IPS-18c (cell line): ENCODE results near the gene SLAMF9.
"Not testable (repeated sequence)": the region's sequence is repeated elsewhere in the genome, so short reads cannot be mapped to it uniquely, and the experiment has no call there.

ENCODE experiments used
- H3K4me3 ChIP-seq: 2 replicates; pipeline ENCODE4 v1.7.0; 2013; ENCODE audit warnings: low read depth, mild to moderate bottlenecking, low read length, moderate library complexity; ENCODE audit not compliant: insufficient read depth
- H3K9me3 ChIP-seq: one replicate; pipeline ENCODE4 v1.6.1; 2013; ENCODE audit warnings: mild to moderate bottlenecking, low read length, moderate library complexity; ENCODE audit not compliant: control insufficient read depth, insufficient read depth

The SLAMF9 gene

DNA sequence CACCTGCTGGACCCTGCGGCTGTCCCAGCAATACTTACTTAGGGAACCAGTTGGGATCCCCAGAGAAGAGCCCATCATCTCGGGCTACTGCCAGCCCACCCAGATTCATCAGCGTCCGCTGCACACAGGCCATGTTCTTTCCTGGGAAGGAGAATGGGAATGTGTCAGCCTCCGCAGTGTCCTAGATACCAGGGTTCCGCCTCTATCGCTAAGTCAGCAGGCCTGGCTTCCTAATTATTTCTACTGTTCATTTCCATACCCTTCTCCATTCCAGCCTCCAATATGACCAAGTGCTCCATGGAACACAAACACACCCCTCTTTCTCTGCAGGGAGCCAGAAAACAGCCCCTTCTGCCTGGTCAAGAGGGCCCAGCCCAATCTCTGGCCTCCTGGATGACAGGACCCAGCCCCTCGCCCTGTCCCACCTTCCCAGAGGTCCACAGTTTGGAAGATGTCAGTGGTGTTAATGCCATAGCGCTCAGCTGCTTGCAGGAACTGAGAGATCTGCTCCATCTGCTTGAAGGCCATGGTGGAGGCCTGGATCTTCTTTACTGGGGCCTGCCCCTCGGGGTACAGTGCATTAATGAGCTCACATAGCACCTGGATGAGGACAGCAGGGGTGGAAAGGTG lies 34.7 kb downstream of the SLAMF9 start:
- Histone ChIP-seq H3K9me3 (no peaks in the 10 kb centered on the region), H3K4me3 (no peak overlapping the region)

DNA sequence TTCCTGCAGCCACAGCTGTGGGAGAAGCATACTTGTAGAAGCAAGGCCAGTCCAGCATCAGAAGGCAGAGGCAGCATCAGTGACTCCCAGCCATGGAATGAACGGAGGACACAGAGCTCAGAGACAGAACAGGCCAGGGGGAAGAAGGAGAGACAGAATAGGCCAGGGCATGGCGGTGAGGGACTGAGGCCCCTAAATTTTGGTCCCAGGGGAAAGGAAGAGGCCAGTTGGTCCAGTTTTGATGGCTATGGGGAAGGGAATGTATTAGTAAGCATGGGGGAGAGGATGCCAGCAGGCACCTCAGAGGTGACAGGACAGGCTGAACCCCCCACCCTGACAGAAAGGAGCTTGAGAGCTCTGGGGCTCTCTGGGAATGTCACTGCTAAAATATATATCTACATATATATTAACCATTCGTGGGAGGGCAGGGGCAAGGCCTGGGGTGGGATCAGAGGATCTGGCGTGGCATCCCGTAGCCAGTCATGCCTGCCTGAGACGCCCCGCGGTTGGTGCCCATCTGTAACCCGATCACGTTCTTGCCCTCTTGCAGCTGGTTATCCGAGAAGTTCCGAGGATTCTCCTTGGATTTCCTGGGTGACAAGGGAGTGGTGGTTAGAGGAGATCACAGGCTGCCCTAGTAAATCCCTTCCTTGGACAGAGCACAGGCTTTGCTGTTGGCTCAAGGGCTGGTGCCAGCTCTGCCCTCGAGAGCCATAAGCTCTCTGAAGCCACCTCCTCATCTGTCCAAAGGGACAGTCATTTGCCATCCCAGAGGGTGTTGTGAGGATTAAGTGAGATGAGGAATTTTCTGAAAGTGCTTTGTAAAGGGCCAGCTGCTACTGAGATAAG lies 35.5 kb downstream of the SLAMF9 start:
- Histone ChIP-seq H3K4me3 (no peak overlapping the region), H3K9me3 (no peaks in the 10 kb centered on the region)

- H3K4me3 ChIP-seq = no peak overlapping the region
- H3K9me3 ChIP-seq = no peaks in the 10 kb centered on the region
These were observed 36.3 kb downstream of the SLAMF9 start for GRCh38 chr1:159917533-159918351.

DNA sequence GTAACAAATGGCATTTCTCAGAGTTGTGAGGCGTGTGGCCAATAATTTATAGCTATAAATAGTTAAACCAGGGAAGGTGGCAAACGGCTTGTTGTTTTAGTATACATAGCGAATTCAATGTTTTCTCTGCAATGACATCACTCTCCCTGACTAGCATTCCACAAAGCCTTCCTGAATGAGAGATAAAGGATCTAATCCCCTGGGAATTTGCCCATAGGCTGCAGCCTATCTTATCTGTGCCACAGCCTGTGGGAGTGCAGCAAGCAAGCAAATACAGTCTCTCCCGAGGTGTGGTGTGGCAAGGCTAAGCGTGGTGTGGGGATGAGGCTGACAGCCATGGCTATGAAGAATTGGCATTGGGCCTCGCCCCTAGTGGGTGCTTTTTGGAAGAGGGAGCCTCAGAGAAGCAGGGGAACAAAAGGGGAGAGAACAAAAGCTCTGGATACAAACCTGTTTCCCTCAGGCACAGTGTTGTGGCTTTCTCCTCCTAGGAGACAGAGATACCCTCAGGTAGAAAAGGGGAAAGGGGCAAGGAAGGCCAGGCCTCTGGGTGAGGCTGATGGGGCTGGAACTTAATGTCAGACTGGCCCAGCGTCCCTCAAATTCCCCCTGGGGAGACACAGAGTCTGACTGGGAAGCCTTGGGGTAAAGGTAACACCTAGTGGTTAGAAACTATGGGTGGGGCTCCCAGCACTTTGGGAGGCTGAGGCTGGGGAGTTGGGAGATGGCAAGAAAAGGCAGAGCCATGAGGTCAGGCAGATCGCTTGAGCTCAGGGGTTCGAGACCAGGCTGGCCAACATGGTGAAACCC lies 37.6 kb downstream of the SLAMF9 start:
- H3K4me3 ChIP-seq = no peak overlapping the region
- H3K9me3 ChIP-seq = no peaks in the 10 kb centered on the region

- Histone ChIP-seq H3K4me3 (no peak overlapping the region), H3K9me3 (no peaks in the 10 kb centered on the region)
These were observed 38.3 kb downstream of the SLAMF9 start for GRCh38 chr1:159915571-159916241.

DNA sequence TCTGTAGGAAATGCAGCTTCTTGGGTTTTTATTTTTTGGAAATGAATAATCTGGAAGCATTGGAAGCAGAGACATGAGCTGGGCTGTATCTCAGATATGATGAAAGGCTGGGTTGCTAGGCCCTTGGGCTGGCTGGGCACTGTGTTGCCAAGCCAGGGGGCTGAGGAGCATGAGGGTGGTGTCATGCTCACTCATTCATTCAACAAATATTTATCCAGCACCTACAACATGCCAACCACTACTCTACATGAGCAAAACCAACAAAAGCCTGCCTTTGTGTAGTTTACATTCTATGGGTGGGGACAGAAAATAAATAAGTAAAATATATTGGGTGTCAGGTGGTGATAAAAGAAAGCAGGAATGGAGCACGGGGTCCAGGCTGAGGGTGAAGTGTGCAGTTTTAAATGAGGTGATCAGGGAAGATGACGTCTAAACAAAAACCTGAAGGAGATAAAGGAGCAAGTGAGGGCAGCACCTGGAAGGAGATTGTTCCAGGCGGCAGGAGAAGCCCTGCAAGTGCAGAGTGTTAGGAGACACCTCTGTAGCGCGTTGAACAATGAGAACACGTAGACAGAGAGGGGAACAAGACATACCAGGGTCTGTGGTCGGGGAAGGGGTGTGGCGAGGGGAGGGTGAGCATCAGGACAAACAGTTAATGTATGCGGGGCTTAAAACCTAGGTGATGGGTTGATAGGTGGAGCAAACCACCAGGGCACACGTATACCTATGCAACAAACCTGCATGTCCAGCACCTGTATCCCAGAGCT lies 39.6 kb downstream of the SLAMF9 start:
- Histone ChIP-seq H3K9me3 (no peaks in the 10 kb centered on the region), H3K4me3 (no peak overlapping the region; the same call in 1 of the 2 replicates)

GRCh38 chr1:159913451-159914192 lies 40.4 kb downstream of the SLAMF9 start:
- Histone ChIP-seq H3K4me3 (no peak overlapping the region), H3K9me3 (no peaks in the 10 kb centered on the region)

DNA sequence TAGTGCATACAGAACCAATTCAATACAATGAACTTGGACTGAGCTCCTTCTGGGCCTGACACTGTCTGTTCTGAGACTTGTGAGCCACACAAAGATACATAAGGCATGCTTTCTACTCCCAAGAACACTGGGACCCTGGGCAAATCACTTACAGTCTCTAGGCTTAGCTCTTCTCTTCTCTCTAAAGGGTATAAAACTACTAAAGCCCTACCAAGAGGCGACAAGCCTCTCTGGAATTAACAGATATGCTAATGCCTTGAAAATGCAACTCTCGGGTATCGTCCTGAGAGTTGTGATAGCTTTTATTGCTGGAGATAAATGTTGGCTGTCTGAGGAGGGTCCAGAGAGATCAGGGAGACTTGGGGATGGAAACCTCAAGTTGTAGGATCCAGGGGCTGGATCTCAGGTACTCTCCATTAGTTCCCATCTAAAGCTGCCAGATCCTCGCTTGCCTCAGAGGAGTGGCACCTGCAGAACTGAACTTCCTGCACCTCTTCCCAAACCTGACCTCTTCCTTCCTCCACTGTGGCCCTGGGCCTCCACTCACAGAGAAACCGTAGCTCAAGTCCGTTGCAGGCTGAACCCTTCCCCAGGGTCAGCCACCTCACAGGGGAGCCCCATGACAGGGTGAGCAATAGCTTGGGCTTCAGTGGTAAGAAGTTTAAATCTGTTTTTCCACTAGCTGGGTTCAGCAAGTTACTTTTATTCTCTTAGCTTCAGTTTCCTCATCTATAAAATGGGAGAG lies 42.5 kb downstream of the SLAMF9 start:
- Histone ChIP-seq H3K4me3 (no peak overlapping the region), H3K9me3 (no peaks in the 10 kb centered on the region)

DNA sequence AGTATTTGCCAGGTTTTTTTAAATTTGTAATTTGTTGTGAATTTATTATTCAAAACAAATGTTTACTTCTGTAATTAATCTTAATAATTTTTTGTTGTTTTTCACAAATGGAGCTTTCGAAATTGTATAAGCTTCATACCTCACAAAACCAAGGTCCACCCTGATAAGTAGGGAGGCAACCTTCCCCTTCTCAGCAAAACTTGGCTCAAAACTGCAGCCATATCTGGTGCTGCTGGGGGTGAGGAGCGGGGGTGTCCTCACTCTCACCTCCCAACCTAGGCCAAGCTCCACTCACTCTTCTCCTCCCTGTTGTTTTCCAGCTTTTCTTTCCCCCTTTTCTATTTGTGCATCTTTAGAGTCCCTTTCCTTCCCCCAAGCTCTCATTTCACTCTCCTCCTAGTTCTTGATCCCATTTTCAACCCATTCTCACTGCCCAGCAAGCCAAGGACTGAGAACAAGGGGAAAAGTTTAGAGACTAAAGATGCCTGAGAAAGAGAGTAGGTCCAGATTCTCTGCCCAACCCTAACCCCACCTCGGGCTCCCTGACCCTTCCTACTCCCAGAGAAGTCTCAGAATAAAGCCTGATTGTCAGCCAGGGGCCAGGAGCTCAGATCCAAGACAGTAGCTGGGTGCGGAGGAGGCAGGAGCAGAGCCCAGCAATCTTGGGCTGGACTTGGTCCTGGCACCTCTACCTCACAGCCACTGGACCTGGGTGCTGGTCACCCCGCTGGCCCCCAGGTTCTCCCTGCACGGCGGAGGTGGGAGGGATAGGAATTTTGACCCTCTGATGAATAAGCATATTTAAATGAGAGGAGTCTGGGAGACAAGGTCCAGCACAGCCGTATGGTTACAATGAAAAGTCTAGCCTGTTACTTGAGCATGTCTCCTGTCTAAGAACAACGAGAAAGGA lies 45.8 kb downstream of the SLAMF9 start:
- H3K9me3 ChIP-seq = no peaks in the 10 kb centered on the region
- no peak overlapping the region for H3K4me3 ChIP-seq

DNA sequence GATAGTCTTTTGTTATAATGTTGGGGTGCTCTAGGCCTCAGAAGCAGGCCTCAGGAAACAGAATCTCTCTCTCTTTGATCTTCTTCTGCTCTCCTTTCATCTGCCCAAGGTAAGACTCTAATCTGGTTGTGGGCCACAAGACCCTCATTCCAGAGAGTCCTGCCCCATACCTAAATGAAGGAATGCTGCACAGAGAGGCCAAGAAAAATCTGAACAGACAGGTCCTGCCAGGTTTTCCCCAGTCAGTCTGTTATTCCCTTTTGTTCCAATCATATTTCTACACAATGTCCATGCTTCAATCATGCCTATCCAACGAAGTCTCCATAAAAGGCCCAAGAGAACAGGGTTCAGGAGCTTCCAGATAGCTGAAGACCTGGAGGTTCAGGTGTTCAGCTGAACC lies 47.1 kb downstream of the SLAMF9 start:
- peaks cover 2% of the 10 kb centered on the region for H3K9me3 ChIP-seq
- H3K4me3 ChIP-seq = no peak overlapping the region

- H3K4me3 ChIP-seq, H3K9me3 ChIP-seq: not testable (repeated sequence)
These were observed 50.0 kb downstream of the SLAMF9 start for GRCh38 chr1:159904036-159904435.

GRCh38 chr1:159902541-159902940 lies 51.5 kb downstream of the SLAMF9 start:
- Histone ChIP-seq H3K4me3 (no peak overlapping the region), H3K9me3 (peaks cover 2% of the 10 kb centered on the region)
